TTC549 (cell line): Measurements from ENCODE around the gene BCL2L15.
A peak's percentile ranks its signal among the peaks of the same experiment; 100 is the strongest.
"Not testable (repeated sequence)": the region's sequence is repeated elsewhere in the genome, so short reads cannot be mapped to it uniquely, and the experiment has no call there.

ENCODE experiments used
- FAIRE-seq: peaks from 2 replicates; lab custom pipeline; 2012; peaks lifted over from hg19 to GRCh38; lab: Jason Lieb, UNC

BCL2L15 gene

GRCh38 chr1:113870778-113871177 lies 16.6 kb downstream of the BCL2L15 start:
- no peak for FAIRE-seq

GRCh38 chr1:113868387-113869083 lies 18.8 kb downstream of the BCL2L15 start:
- FAIRE-seq, result no peak

GRCh38 chr1:113861641-113862040 lies 25.7 kb downstream of the BCL2L15 start:
- no peak for FAIRE-seq

- FAIRE-seq, result no peak
These were observed 26.5 kb downstream of the BCL2L15 start for GRCh38 chr1:113860891-113861290.

- no peak for FAIRE-seq
These were observed 27.8 kb downstream of the BCL2L15 start for GRCh38 chr1:113859478-113860175.

- FAIRE-seq, result no peak
These were observed 28.4 kb downstream of the BCL2L15 start for GRCh38 chr1:113858982-113859381.

GRCh38 chr1:113858418-113858817 lies 29.0 kb downstream of the BCL2L15 start:
- FAIRE-seq, result no peak

- FAIRE-seq, result no peak
These were observed 29.6 kb downstream of the BCL2L15 start for GRCh38 chr1:113857776-113858175.

- no peak for FAIRE-seq
These were observed 31.0 kb downstream of the BCL2L15 start for GRCh38 chr1:113856401-113856790.

GRCh38 chr1:113855630-113856400 lies 31.6 kb downstream of the BCL2L15 start:
- no peak for FAIRE-seq

- FAIRE-seq, result no peak
These were observed 33.1 kb downstream of the BCL2L15 start for GRCh38 chr1:113854234-113854633.

GRCh38 chr1:113852694-113853093 lies 34.7 kb downstream of the BCL2L15 start:
- FAIRE-seq, result not testable (repeated sequence)

- FAIRE-seq, result no peak
These were observed 37.1 kb downstream of the BCL2L15 start for GRCh38 chr1:113850127-113850796.

GRCh38 chr1:113849072-113849471 lies 38.3 kb downstream of the BCL2L15 start:
- FAIRE-seq, result no peak

GRCh38 chr1:113846391-113847035 lies 40.9 kb downstream of the BCL2L15 start:
- no peak for FAIRE-seq

- no peak for FAIRE-seq
These were observed 50.8 kb downstream of the BCL2L15 start for GRCh38 chr1:113836534-113836933.

GRCh38 chr1:113835686-113836290 lies 51.6 kb downstream of the BCL2L15 start:
- peak; percentile 95 for FAIRE-seq

- FAIRE-seq, result no peak
These were observed 52.7 kb downstream of the BCL2L15 start for GRCh38 chr1:113834716-113835115.
